Stimulated activated CD8-positive, alpha-beta memory T cell treated with anti-CD3 and anti-CD28 coated beads, Interleukin-15, amount 100 ng/mL, for 48 hours (primary cell): ENCODE data around the gene YJU2.
A peak's percentile ranks its signal among the peaks of the same experiment; 100 is the strongest.
"Not testable (repeated sequence)": the region's sequence is repeated elsewhere in the genome, so short reads cannot be mapped to it uniquely, and the experiment has no call there.

ENCODE experiments used
- DNase-seq, 2 donors: peaks; one replicate each; pipeline ENCODE4 v3.0.0-alpha.2; 2020; ENCODE audit warnings: low read depth in 2 of 2

The YJU2 gene

DNA sequence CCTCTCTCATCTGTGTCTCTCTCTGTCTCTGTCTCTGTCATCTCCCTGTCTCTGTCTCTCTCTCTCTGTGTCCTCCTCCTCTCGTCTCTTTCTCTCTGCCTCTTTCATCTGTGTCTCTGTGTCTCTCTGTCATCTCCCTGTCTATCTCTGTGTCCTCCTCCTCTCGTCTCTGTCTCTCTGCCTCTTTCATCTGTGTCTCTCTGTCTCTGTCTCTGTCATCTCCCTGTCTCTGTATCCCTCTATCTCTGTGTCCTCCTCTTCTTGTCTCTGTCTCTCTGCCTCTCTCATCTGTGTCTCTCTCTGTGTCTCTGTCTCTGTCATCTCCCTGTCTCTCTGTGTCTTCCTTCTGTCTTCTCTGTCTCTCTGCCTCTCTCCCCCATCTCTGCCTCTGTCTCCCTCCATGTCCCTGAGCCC is 18.1 kb upstream of the YJU2 start:
- no peak for DNase-seq

DNA sequence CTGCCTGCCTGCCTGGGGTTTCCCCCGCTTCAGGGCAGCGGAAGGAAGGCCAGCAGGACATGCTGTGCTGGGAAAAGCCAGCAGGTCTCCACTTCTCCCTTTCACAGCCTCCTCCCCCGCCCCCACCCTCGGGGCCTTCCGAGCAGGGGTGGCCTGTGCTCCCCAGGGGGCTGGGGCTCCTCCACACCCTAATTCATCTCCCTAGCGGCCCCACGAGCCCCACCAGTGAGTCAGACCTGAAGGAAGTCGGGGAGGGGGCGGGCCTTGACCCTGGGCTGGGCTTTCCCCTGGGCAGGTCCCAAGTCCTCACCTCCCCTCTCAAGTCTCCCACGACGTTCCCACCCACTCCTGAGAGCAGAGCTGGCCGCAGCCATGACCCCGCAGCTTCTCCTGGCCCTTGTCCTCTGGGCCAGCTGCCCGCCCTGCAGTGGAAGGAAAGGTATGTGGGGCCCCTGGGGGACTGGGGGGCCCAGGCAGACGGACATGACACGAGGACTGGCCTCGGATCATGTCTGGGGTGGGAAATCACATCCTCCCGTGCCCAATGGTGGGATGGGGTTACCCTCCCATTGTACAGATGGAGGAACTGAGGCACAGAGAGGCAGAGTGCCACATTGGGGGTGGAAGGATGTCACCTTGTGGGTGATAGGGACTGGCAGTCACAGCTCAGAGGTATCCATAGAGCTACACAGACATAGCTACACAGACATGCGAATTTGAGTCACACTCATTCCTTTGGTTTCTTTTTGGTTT is 17.5 kb upstream of the YJU2 start, which contains the start of gene EBI3:
EBI3 (plus strand) TSS at position 345 of the 753 bp plus-strand sequence; CDS start at position 373, 28 bp downstream.
- DNase-seq = peak; percentile 53 to 74

DNA sequence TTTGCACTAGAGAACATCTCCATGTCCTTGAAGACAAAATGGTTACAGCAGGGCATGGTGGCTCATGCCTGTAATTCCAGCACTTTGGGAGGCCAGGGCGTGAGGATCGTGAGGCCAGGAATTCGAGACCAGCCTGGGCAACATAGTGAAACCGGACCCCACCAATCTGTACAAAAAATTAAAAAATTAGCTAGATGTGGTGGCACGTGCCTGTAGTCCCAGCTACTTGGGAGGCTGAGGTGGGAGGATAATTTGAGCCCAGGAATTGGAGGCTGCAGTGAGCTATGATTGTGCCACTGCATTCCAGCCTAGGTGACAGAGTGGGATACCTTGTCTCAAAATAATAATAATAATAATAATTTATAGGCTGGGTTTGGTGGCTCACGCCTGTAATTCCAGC is 16.6 kb upstream of the YJU2 start:
- DNase-seq = not testable (repeated sequence)

DNA sequence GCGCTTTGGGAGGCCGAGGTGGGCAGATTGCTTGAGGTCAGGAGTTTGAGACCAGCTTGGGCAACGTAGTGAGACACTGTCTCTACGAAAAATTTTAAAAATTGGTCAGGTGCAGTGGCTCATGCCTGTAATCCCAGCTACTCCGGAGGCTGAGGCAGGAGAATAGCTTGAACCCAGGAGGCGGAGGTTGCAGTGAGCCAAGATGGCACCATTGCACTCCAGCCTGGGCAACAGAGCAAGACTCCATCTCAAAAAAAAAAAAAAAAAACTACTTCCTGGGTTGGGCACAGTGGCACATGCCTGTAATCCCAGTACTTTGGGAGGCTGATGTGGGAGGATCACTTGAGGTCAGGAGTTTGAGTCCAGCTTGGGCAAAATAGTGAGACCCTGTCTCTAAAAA is 15.4 kb upstream of the YJU2 start:
- DNase-seq = not testable (repeated sequence)

DNA sequence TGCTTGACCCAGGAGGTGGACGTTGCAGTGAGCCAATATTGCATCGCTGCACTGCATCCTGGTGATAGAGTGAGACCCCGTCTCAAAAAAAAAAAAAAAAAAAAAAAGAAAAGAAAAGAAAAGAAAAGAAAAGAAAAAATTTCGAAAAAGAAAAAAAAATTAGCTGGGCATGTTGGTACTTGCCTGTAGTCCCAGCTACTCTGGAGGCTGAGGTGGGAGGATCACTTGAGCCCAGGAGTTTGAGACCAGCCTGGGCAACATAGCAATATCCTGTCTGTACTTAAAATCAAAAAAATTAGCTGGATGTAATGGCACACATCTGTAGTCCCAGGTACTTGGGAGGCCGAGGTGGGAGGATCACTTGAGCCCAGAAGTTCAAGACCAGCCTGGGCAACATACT is 14.7 kb upstream of the YJU2 start:
- not testable (repeated sequence) for DNase-seq

DNA sequence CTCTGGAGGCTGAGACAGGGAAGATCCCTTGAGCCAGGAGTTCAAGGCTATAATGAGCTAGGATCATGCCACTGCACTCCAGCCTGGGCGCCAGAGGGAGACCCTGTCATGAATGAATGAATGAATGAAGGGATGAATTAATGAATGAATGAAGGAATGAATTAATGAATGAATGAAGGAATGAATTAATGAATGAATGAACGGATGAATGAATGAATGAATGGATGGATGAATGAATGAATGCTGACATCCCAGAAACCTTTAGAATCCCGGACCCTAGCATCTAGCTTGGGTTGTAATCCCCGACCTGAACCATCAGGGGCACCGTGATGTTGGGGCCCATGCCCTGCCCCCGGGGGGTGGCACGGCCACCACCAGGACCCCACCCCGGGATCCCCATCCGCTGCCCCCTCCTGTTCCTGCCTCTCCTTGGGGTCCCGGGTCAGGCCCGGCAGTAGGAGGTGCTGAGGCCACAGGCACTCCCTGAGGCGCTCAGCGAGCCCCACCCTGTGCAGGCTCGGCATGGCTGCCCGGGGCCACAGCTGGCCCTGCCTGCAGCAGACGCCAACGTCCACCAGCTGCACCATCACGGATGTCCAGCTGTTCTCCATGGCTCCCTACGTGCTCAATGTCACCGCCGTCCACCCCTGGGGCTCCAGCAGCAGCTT is 14.1 kb upstream of the YJU2 start:
- no peak for DNase-seq

DNA sequence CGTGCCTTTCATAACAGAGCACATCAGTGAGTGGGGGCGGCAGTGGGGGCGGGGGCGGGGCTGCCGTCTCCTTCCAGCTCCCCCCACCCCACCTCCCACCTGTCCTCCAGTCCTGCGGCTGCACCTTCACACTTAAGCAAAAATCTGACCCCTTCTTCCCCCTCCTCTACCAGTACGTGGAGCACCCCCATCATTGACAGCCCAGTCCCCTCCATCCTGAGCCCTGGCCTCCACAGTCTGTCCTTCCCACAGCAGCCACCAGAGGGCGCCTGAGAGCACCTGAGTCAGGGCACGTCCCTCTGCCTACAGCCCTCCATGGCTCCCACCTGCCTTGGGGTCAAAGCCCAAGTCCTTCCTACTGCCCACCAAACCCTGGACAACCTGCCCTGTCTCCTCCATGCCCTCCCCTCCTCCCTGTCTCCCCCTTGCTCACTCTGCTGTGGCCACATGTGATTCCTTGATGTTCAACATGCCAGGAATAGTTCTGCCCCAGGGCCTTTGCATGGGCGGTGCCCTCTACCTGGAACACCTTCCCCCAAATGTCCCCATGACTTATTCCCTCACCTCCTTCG is 13.5 kb upstream of the YJU2 start:
- DNase-seq = peak; percentile 51 to 57

DNA sequence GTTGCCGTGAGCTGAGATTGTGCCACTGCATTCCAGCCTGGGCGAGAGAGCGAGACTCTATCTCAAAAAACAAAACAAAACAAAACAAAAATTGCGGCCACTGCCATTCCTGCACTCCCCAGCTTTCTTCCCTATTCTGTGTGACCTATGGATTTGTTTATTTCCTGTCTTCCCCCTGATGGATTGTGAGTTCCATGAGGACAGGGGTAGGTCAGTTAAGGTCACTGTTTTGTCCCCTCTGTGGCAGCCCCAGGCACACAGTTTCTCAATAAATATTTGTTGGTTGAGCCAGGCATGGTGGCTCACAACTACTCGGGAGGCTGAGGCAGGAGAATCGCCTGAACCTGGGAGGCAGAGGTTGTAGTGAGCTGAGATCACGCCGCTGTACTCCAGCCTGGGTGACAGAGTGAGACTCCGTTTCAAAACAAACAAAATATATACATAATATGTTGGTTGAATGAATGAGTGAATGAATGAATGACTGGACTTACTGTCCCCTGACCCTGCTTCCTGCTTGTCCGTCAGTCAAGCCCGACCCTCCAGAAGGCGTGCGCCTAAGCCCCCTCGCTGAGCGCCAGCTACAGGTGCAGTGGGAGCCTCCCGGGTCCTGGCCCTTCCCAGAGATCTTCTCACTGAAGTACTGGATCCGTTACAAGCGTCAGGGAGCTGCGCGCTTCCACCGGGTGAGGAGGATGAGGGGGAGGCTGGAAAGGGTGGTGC is 12.6 kb upstream of the YJU2 start:
- DNase-seq = no peak

DNA sequence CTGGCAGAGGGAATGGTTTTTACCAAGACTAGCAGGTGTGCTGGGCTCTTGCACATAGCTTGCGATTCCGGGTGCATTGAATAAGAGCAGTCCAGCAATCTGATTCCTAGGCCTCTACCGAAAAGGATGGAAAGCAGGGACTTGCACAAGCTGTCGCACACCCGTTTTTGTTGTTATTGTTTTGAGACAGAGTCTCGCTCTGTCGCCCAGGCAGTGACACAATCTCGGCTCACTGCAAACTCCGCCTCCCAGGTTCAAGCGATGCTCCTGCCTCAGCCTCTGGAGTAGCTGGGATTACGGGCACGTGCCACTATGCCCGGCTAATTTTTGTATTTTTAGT is 12.0 kb upstream of the YJU2 start:
- no peak for DNase-seq

DNA sequence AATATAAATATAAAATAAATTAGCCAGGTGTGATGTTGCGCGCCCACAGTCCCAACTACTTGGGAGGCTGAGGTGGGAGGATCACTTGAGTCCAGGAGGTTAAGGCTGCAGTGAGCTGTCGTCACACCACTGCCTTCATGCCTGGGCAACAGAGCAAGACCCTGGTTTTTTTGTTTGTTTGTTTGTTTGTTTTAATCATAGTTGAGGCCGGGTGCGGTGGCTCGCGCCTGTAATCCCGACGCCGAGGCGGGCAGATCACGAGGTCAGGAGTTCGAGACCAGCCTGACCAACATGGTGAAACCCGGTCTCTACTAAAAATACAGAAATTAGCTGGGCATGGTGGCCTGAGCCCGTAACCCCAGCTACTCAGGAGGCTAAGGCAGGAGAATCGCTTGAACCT is 9.4 kb upstream of the YJU2 start:
- DNase-seq = not testable (repeated sequence)

DNA sequence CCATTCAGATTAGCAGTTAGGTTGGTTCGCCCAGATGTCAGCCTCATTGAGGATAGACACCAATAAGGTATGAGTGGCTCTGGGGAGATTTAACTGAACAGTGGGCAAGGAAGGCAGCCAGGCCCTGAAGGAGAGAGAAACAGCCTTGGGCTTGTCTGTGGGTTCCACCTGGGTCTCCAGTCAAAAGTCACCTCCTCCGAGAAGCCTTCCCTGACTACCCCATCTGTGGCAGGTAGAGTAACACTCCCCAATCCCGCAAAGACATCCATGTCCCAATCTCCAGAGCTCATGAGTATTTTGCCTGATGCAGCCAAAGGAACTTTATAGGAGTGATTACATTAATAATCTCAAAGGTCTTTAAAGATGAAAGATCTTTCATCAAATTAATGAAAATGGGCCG is 8.0 kb upstream of the YJU2 start:
- DNase-seq = no peak

DNA sequence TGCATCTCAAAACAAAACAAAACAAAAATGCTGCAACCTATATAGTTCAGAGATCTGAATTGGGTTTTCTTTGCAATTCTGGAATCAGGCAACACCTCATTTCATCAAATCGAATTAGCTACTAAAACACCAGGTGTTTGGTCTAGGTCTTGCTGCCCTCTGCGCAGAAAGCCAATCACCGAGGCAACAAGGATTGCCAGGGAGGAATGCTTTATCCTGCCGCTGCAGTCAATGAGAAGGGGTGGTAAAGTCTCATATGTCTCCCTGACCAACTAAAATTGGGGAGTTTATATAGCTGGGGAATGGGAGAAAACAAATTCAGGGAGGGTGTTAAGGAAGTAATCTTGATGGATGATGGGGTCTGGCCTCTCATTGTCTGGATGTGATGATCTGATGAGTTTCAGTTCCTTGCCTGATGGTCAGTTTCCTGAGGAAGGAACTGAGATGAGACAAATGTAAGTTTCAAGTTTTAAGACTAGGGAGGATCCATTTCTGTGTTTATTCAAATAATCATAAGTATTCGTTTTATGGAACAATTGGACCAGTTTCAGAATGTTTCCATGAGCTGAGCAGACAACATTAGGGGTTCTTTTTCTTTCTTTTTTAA is 5.0 kb upstream of the YJU2 start:
- DNase-seq = no peak

DNA sequence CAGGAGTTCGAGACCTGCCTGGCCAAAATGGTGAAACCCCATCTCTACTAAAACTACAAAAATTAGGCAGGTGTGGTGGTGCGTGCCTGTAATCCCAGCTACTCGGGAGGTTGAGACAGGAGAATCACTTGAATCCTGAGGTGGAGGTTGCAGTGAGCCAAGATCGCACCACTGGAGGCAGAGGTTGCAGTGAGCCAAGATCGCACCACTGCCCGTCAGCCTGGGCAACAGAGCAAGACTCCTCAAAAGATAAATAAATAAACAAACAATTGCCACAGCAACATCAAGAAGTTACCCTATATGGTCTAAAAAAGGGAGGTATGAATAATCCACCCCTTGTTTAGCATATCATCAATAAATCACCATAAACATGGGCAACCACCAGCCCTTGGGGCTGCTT is 942 bp upstream of the YJU2 start:
- DNase-seq = not testable (repeated sequence)

DNA sequence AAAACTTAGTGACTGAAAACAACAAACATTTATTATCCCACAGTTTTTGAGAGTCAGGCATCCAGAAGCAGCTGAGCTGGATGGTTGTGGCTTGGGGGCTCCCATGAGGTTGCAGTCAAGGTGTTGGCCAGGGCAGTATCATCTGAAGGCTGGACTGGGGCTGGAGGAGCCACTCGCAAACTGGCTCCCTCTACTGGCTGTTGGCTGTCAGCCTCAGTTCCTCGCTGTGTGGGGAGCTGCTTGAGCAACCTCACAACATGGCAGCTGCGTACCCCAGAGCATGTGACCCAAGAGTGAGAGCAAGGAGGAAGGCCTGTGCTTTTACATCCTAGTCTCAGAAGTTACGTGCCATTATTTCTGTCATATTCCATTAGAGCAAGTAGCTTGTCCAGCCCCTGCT is 9.7 kb downstream of the YJU2 start:
- no peak for DNase-seq

DNA sequence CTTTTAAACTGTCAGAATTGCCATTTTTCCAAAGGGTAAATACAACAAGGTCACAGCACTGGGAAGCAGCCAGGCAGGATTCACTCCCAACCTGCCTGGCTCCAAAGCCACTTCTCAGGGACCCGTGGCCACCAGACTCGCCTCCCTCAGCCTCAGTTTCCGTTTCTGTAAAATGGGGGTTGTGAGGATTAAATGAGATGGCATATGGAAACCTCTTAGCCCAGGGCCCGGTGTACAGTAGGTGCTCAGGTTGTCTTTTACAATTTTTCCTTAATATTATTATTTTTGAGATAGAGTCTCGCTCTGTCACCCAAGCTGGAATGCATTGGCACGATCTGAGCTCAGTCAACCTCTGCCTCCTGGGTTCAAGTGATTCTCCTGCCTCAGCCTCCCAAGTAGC is 10.1 kb downstream of the YJU2 start:
- no peak for DNase-seq

DNA sequence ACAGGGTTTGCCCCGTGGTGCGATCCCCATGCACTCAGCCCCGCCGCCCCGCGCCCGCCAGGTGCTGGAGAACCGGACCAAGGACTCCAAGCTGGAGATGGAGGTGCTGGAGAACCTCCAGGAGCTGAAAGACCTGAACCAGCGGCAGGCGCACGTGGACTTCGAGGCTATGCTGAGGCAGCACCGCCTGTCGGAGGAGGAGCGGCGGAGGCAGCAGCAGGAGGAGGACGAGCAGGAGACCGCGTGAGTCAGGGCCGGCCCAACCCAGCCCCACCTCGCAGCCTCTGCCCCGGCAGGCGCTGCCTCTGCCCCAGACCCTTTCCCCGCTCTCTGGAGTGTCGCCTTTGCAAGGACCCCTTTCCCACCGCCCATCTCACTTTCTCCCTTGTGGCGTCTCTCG is 11.3 kb downstream of the YJU2 start:
- DNase-seq = no peak

DNA sequence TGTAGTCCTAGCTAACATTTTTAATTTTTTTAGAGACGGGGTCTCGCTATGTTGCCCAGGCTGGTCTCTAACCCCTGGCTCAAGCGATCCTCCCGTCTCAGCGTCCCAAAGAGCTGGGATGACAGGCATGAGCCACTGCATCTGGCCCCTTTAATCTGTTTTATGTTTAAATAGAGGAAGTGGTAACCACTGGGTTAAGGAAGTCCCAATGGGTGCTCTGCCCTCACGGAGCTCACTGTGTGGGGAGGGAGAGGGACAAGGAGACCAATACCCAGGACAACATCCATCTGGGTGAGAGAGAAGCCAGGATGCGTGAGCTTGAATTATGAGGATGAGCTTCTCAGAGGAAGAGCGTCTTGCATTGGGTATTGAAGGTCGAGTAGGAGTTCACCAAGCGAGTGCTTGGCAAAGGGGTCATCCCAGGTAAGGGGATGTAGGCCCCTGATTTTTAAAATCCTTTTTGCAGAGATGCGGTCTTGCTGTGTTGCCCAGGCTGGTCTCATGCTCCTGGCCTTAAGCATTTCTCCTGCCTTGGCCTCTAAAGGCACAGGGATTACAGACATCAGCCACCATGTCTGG is 13.8 kb downstream of the YJU2 start:
- no peak for DNase-seq

DNA sequence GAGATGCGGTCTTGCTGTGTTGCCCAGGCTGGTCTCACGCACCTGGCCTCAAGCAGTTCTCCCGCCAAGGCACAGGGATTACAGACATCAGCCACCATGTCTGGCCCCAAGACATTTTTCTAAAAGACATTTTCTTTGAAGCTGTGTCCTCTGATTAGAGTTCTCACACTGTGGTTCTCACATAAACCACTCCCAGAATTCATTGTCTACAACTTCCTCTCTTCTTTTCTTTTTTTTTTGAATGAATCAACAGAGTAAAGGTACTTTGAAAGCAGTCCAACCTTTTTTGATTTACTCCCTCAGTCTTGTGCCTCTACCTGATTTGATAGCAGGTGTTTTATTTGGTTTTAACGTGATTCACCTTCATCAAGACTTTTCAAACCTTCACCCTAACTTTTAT is 17.9 kb downstream of the YJU2 start:
- no peak for DNase-seq

DNA sequence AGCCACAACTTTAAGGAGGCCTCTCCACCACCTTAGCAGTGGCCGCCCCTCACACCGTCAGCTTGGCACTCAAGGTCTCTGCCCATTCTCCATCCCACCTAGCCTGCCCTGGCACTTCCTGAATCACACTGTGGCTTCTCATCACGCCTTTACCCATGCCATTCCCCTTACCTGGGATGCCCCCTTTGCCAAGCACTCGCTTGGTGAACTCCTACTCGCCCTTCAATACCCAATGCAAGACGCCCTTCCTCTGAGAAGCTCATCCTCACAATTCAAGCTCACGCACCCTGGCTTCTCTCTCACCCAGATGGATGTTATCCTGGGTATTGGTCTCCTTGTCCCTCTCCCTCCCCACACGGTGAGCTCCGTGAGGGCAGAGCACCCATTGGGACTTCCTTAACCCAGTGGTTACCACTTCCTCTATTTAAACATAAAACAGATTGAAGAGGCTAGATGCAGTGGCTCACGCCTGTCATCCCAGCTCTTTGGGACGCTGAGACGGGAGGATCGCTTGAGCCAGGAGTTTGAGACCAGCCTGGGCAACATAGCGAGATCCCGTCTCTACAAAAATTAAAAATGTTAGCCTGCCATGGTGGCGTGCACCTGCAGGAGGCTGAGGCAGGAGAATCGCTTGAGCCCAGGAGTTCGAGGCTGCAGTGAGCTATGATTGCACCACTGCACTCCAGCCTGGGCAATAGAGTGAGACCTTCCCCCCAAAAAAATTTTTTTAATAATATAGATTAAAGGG is 19.5 kb downstream of the YJU2 start:
- no peak for DNase-seq

DNA sequence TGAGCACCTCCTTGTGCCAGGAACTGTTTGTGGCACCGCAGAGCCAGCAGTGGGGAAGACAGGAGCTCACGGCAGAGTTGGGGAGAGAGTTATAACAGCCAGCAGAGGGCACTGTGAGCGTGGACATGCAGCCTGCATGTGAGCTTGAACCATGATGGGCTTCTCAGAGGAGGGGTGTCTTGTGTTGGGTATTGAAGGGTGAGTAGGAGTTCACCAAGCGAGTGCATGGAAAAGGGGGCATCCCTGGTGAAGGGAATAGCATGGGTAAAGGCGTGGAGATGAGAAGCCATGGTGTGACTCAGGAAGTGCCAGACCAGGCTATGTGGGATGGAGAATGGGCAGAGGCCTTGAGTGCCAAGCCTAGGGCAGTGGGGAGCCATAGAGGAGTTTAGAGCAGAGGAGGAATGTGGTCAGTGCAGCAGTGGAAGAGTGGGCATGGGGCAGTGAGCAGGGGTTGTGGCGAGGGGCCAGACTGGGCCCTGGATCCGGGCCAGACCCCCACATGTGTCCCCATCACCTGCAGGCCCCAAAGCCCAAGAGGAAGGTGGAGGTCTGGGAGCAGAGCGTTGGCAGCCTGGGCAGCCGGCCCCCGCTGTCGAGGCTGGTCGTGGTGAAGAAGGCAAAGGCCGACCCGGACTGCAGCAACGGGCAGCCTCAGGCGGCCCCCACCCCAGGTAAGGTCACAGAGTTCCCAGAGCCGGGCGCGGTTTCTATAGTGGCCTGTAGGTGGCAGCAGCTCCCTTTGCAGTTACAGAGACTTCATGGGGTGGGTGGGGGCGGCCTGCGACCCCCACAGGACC is 20.4 kb downstream of the YJU2 start:
- peak; percentile 24 to 32 for DNase-seq
